ENCODE measurements around the gene SELPLG. TPM values are rescaled to one million over a fixed set of nuclear protein-coding genes. Genes with fewer than 3 reads are reported as not detected.

The SELPLG gene
- total and polyA plus RNA-seq, 8 donors = 3.0 to 61.0 (median 4.2) TPM

- Histone ChIP-seq H3K27me3 (peaks cover 0 to 4% of the 10 kb centered on the region in 2 donors), H3K4me3 (no peak overlapping the region), H3K27ac (no peak overlapping the region), H3K9me3 (no peaks in the 10 kb centered on the region), H3K36me3 (no peaks in the 10 kb centered on the region), H3K4me1 (no peaks in the 10 kb centered on the region)
- TF ChIP-seq, protein P1, sequence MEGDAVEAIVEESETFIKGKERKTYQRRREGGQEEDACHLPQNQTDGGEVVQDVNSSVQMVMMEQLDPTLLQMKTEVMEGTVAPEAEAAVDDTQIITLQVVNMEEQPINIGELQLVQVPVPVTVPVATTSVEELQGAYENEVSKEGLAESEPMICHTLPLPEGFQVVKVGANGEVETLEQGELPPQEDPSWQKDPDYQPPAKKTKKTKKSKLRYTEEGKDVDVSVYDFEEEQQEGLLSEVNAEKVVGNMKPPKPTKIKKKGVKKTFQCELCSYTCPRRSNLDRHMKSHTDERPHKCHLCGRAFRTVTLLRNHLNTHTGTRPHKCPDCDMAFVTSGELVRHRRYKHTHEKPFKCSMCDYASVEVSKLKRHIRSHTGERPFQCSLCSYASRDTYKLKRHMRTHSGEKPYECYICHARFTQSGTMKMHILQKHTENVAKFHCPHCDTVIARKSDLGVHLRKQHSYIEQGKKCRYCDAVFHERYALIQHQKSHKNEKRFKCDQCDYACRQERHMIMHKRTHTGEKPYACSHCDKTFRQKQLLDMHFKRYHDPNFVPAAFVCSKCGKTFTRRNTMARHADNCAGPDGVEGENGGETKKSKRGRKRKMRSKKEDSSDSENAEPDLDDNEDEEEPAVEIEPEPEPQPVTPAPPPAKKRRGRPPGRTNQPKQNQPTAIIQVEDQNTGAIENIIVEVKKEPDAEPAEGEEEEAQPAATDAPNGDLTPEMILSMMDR (IDR thresholded peaks at IDR 0.05) = no peak
- intact Hi-C loops (cut with DNase I) = no loop called here
- peak in 1 of 4 donors; percentile 19 for DNase-seq
- ATAC-seq = no peak
Observed at GRCh38 chr12:108605000-108605689, 28.5 kb downstream of the SELPLG start.

DNA sequence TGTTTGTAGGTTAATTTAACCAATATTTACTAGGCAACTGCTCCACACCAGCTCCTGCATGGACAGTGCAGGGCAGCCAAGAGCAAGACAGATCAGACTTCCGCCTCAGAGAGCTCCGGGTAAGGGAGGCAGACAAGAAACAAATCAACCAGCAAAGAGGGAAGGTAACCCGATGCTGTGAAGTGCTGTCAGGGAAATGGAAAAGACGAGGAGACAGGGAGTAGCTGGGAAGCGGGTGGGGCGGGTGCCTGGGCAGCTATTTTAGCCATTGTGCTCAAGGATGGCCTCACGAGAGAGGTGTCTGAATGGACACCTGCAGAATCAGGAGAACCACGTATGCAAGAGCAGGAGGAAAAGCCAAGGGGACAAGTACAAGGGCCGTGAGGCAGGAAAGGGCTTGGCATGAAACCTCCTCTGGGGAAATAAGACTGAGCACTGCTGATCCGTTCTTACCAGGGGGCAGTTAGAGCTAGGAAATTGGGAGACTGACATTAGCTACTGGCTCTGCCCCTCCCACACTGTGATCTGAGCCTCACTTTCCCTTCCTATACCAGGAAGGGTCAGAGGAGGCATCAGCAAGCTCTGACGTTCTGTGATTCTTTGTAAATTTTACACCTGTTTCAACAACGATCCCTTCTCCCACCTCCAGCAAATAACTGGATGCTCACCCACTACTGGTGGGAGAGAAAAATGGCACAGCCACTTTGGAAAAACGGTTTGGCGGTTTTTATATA, 29.3 kb downstream of the SELPLG start:
- Histone ChIP-seq H3K4me1 (no peaks in the 10 kb centered on the region), H3K36me3 (no peaks in the 10 kb centered on the region), H3K9me3 (no peaks in the 10 kb centered on the region), H3K4me3 (no peak overlapping the region), H3K27me3 (peaks cover 0 to 4% of the 10 kb centered on the region in 2 donors), H3K27ac (no peak overlapping the region)
- DNase-seq (no peak), ATAC-seq (no peak)
- intact Hi-C loops (cut with DNase I) = no loop called here
- TF ChIP-seq, protein P1 (IDR thresholded peaks at IDR 0.05) = no peak

DNA sequence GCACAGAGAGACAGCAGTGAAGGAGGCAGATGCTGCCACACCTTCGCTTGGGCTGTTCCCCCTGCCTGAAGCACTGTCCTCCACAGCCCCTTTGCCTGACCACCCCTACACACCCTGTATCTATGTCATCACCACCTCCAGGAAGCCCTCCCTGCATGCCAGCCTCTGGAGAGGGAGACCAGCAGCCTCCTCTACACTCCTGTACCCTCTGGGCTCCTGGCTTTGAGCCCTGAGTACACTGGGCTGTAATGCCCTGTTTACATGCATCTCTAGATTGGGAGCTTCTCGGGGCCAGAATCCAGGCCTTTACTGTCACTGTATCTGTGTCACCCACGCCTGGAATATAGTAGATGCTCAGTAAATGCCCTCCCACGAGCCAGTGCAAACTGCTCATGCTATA, 30.0 kb downstream of the SELPLG start:
- TF ChIP-seq, protein P1 (IDR thresholded peaks at IDR 0.05) = no peak
- Histone ChIP-seq H3K27ac (no peak overlapping the region), H3K4me3 (no peak overlapping the region), H3K27me3 (peaks cover 0 to 4% of the 10 kb centered on the region in 2 donors), H3K4me1 (no peaks in the 10 kb centered on the region), H3K9me3 (no peaks in the 10 kb centered on the region), H3K36me3 (no peaks in the 10 kb centered on the region)
- intact Hi-C loops (cut with DNase I) = no loop called here
- no peak for ATAC-seq
- no peak for DNase-seq

DNA sequence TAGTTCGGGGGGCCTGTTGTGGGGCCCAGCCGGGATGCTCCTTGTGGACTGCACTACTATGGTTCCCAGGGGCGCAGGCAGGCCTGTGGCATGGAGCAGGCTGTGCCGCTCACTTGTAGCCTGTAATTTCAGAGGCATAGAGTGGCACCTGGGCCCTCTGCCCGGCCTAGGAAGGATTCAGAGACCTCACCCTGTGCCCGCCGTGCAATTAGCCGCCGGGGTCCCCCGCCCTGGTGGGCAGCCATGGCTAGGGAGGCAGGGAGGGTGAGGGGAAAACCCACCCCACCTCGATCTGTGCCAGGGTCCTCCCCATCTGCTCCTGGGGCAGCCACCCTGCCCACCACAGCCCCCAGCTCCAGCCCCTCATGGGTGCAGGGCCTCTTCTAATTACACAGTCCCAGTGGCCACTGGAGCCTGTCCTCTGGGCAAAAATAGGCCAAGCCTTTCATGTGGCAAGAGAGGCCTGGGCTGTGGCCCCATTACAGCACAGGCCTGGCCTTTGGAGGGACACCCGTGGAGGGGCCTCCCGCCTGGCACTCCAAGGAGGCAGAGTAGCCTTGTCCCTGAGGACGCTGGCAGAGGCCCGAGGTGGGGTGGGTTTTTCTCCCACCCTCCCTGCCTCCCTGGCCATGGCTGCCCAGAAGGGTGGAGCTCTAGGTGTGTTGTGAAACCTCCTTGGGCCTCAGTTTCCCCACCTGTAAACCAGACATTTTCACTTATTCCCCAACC, 30.6 kb downstream of the SELPLG start:
- intact Hi-C loops (cut with DNase I) = no loop called here
- no peak overlapping the region for H3K27ac ChIP-seq
- TF ChIP-seq, protein P1 (IDR thresholded peaks at IDR 0.05) = no peak
- no peaks in the 10 kb centered on the region for H3K36me3 ChIP-seq
- ATAC-seq = no peak
- DNase-seq = no peak
- no peak overlapping the region for H3K4me3 ChIP-seq
- peaks cover 0 to 4% of the 10 kb centered on the region in 2 donors for H3K27me3 ChIP-seq
- no peaks in the 10 kb centered on the region for H3K4me1 ChIP-seq
- no peaks in the 10 kb centered on the region for H3K9me3 ChIP-seq

DNA sequence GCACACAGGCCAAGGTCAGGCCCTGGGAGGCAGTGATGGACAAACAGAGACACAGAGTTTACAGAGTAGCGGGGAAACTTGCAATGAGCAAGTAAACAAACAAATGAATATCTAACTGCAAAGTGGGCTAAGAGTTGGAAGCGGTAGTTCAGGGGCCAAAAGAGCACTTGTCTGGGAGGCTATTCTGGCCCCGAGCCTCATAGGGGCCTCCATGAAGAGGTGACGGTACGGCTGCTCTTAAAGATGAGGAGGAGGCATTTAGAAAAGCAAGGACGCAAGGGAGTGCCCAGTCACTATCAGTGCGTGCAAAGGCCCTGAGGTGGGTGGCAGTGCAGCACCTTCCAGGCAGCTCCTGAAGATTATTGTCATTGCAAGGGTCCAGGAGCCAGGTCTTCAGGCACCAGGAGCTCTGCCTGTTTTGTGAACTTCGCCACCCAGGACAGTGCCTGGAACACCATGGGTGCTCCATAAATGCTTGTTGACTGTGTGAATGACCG, 31.4 kb downstream of the SELPLG start:
- ATAC-seq (no peak), DNase-seq (no peak)
- H3K9me3 ChIP-seq = no peaks in the 10 kb centered on the region
- intact Hi-C loops (cut with DNase I) = no loop called here
- no peaks in the 10 kb centered on the region for H3K36me3 ChIP-seq
- H3K27ac ChIP-seq = no peak overlapping the region
- no peaks in the 10 kb centered on the region for H3K4me1 ChIP-seq
- H3K27me3 ChIP-seq = no peaks in the 10 kb centered on the region
- TF ChIP-seq, protein P1 (IDR thresholded peaks at IDR 0.05) = no peak
- no peak overlapping the region for H3K4me3 ChIP-seq
